ENCODE data around the gene TSPAN4.
A peak's percentile ranks its signal among the peaks of the same experiment; 100 is the strongest.

DNA sequence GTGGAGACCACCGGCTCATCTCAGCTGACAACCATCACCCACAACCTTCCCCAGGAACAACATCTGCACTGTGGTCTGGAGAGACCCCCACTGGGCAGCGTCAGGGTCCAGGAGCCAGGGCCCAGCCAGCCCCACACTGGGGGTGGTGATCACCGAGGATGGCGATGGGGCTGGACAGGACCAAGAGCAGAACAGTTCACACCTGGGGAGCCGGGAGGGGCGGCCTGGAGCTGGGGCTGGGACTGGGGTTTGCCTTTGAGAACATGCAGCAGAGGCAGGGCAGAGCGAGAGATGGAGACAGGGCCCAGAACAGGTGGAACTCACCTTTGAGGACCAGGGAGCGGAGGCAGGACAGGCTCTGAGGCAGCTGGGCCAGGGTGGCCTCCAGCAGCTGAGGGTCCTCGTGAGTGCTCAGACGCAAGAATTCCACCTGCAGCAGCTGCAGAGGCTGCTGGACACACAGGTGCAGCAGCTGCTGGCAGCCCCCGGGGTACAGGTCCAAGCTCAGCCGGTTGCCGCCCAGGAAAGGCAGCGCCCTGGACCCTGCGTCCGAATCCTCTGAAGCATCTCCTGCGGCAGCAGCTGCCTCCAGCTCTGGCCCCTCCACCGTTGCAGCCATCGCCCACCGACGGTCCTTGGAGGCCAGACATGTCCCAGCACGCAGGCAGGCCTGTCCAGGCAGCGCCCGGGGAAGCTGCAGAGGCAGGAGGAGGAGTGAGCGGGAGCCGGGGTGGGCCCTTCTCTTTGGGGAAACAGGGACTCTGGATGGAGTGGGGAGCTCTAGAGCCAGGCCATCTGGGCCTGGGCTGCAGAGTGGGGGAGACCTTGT, 38.7 kb upstream of the TSPAN4 start:
- TF ChIP-seq, protein P1, sequence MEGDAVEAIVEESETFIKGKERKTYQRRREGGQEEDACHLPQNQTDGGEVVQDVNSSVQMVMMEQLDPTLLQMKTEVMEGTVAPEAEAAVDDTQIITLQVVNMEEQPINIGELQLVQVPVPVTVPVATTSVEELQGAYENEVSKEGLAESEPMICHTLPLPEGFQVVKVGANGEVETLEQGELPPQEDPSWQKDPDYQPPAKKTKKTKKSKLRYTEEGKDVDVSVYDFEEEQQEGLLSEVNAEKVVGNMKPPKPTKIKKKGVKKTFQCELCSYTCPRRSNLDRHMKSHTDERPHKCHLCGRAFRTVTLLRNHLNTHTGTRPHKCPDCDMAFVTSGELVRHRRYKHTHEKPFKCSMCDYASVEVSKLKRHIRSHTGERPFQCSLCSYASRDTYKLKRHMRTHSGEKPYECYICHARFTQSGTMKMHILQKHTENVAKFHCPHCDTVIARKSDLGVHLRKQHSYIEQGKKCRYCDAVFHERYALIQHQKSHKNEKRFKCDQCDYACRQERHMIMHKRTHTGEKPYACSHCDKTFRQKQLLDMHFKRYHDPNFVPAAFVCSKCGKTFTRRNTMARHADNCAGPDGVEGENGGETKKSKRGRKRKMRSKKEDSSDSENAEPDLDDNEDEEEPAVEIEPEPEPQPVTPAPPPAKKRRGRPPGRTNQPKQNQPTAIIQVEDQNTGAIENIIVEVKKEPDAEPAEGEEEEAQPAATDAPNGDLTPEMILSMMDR (IDR thresholded peaks at IDR 0.05 in 8 of 11, conservative IDR thresholded peaks at IDR 0.05 in 3 of 11), result no peak
- no peak for TF ChIP-seq POLR2A (IDR thresholded peaks at IDR 0.05)
- TF ChIP-seq POLR2AphosphoS5 (IDR thresholded peaks at IDR 0.05), result peak in 1 of 3 donors; percentile 43

Data from spleen (tissue), 7 donors.